Endodermal cell (in vitro differentiated cells): Measurements from ENCODE around the gene F8A3. TPM values are rescaled to one million over a fixed set of nuclear protein-coding genes. Genes with fewer than 3 reads are reported as not detected.

Experiments
- DNase-seq: peaks from one replicate; pipeline ENCODE4 v3.0.0-alpha.2; 2017
- H3K27ac ChIP-seq: 2 replicates; pipeline ENCODE4 v1.5.1; 2013; ENCODE audit warnings: mild to moderate bottlenecking, low read depth, low read length, moderate library complexity
- H3K27me3 ChIP-seq: 2 replicates; pipeline ENCODE4 v1.6.1; 2013; ENCODE audit warnings: mild to moderate bottlenecking, low read length, moderate library complexity; ENCODE audit not compliant: insufficient read depth, control insufficient read depth, poor library complexity, severe bottlenecking
- H3K36me3 ChIP-seq: 2 replicates; pipeline ENCODE4 v1.7.0; 2013; ENCODE audit warnings: mild to moderate bottlenecking, low read length, moderate library complexity; ENCODE audit not compliant: control insufficient read depth, insufficient read depth
- H3K4me1 ChIP-seq: one replicate; pipeline ENCODE4 v1.7.0; 2013; ENCODE audit warnings: low read length; ENCODE audit not compliant: control insufficient read depth, insufficient read depth
- H3K4me3 ChIP-seq: 2 replicates; pipeline ENCODE4 v1.5.1; 2013; ENCODE audit warnings: mild to moderate bottlenecking, low read length, moderate library complexity
- H3K9ac ChIP-seq: 2 replicates; pipeline ENCODE4 v1.6.1; 2013; ENCODE audit warnings: mild to moderate bottlenecking, low read length, moderate library complexity; ENCODE audit not compliant: poor library complexity, severe bottlenecking; ENCODE audit errors: extremely low read depth
- H3K9me3 ChIP-seq: 2 replicates; pipeline ENCODE4 v1.6.1; 2013; ENCODE audit warnings: mild to moderate bottlenecking, low read length, moderate library complexity; ENCODE audit not compliant: control insufficient read depth
- H3K27ac Mint-ChIP-seq: 2 replicates; pipeline ENCODE4 v1.8.0; 2020; ENCODE audit warnings: mixed read lengths
- H3K27me3 Mint-ChIP-seq: 2 replicates; pipeline ENCODE4 v1.8.0; 2021; ENCODE audit warnings: mild to moderate bottlenecking, mixed read lengths; ENCODE audit not compliant: insufficient read depth
- H3K36me3 Mint-ChIP-seq: 2 replicates; pipeline ENCODE4 v1.8.0; 2020; ENCODE audit warnings: low read depth, mixed read lengths
- H3K4me1 Mint-ChIP-seq: 2 replicates; pipeline ENCODE4 v1.8.0; 2020; ENCODE audit warnings: mixed read lengths
- H3K4me3 Mint-ChIP-seq: 2 replicates; pipeline ENCODE4 v1.8.0; 2020; ENCODE audit warnings: mild to moderate bottlenecking, moderate library complexity, mixed read lengths
- H3K9me3 Mint-ChIP-seq: 2 replicates; pipeline ENCODE4 v1.8.0; 2020; ENCODE audit warnings: mild to moderate bottlenecking, mixed read lengths
- WGBS, 2 experiments: methylation state at CpG; one replicate each; pipeline versions ENCODE4 v1.1.5 to v1.1.7; 2013; ENCODE audit warnings: missing lambda C conversion rate in 2 of 2, mixed read lengths in 1 of 2; ENCODE audit not compliant: insufficient coverage in 1 of 2, insufficient read length in 1 of 2; 5-methylcytosine and 5-hydroxymethylcytosine counted together
- microRNA-seq: library from miRNA; unstranded; fragments of <30 nt; microRNA quantifications from one replicate; pipeline ENCODE4 v1.2.0, GENCODE V29; 2020; ENCODE audit warnings: borderline microRNAs expressed
- total RNA-seq, 2 donors: library from RNA; stranded (reverse); fragmentation: NEBNext Ultra II Directional in 1 of 2; extraction: Animal tissue kit (Norgen Biotek cat#: 25700) in 1 of 2; gene quantifications; 2 replicates in 1 of 2; 3 replicates in 1 of 2; pipeline ENCODE4 v1.2.1, GENCODE V29; 2021
- TF ChIP-seq, protein P1 (sequence below): fragments of 200-600 bp; sonication (generic); conservative IDR thresholded peaks from 2 replicates; pipeline ENCODE4 v1.5.0; 2021; ENCODE audit warnings: antibody characterized with exemption, mild to moderate bottlenecking

Gene F8A3
- total RNA-seq, 2 donors from 2014 or later, result 0.29 to 5.4 TPM

DNA sequence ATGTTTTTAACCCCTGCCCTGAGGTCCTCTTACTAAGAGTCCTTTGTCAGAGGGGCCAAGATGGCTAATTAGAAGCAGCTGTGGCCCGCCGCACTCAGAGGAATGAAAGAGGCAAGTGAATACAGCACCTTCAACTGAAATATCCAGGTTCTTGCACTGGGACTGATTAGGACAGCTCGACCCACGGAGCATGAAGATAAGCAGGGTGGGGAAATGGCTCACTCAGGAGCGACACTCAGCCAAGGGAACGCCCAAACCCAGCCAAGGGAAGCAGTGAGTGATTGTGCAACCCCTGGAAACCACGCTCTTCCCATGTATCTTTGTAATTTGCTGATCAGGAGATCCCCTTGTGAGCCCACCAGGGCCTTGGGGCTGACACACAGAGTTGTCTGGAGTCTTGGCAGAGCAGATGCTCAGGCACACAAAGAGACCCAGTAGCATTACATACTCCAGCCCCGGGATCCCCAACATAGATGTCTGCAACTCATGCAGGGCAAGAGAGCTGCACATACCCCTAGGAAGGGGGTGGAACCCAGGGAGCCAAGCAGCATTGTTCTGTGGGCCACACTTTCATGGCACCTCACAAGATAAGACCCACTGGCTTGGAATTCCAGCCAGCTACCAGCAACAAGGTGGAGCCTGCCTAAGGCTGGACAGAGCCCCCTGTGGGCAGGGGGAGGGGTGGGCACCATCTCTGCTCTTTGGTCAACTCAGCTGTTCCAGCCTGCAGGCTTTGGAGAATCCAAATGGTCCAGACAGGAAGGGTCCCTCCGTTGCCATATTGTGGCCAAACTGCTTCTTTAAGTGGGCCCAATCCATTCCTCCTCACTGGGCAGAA, 23.3 kb downstream of the F8A3 start:
- Mint-ChIP-seq H3K4me3 (no peak overlapping the region), H3K4me1 (no peaks in the 10 kb centered on the region), H3K9me3 (peaks cover 83% of the 10 kb centered on the region), H3K36me3 (peaks cover 3% of the 10 kb centered on the region), H3K27ac (no peak overlapping the region), H3K27me3 (no peaks in the 10 kb centered on the region)
- Histone ChIP-seq H3K9ac (no peak overlapping the region), H3K36me3 (no peaks in the 10 kb centered on the region), H3K4me1 (no peaks in the 10 kb centered on the region), H3K27ac (no peak overlapping the region), H3K27me3 (no peaks in the 10 kb centered on the region), H3K4me3 (no peak overlapping the region), H3K9me3 (no peaks in the 10 kb centered on the region)
- TF ChIP-seq, protein P1, sequence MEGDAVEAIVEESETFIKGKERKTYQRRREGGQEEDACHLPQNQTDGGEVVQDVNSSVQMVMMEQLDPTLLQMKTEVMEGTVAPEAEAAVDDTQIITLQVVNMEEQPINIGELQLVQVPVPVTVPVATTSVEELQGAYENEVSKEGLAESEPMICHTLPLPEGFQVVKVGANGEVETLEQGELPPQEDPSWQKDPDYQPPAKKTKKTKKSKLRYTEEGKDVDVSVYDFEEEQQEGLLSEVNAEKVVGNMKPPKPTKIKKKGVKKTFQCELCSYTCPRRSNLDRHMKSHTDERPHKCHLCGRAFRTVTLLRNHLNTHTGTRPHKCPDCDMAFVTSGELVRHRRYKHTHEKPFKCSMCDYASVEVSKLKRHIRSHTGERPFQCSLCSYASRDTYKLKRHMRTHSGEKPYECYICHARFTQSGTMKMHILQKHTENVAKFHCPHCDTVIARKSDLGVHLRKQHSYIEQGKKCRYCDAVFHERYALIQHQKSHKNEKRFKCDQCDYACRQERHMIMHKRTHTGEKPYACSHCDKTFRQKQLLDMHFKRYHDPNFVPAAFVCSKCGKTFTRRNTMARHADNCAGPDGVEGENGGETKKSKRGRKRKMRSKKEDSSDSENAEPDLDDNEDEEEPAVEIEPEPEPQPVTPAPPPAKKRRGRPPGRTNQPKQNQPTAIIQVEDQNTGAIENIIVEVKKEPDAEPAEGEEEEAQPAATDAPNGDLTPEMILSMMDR, result no peak
- DNase-seq, result no peak
- 93% methylated on average over 9 of the region's 9 CpGs; no CpG with 5 or more reads in 1 of the 2 experiments for WGBS, 2 experiments

DNA sequence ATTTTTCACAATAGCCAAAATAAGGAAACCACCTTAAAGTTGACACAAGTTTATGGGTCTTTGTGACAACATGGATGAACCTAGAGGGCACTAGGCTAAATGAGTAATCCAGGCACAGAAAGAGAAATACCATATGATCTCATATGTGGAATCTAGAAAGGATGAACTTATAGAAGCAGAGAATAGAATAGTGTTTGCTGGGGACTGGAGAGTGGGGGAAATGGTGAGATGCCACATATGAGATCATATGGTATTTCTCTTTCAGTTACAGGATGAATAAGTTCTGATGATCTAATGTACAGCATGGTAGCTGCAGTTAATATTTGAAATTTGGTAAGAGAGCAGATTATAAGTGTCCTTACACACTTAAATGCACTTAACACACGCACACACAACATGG, 40.7 kb downstream of the F8A3 start:
- Histone ChIP-seq H3K4me1 (no peaks in the 10 kb centered on the region), H3K27me3 (no peaks in the 10 kb centered on the region), H3K36me3 (no peaks in the 10 kb centered on the region), H3K9ac (no peak overlapping the region), H3K9me3 (no peaks in the 10 kb centered on the region), H3K4me3 (no peak overlapping the region), H3K27ac (no peak overlapping the region)
- WGBS, 2 experiments, result no CpG with 5 or more reads among the region's 1 CpG
- Mint-ChIP-seq H3K9me3 (peaks cover 52% of the 10 kb centered on the region), H3K36me3 (no peaks in the 10 kb centered on the region), H3K4me1 (no peaks in the 10 kb centered on the region), H3K27ac (no peak overlapping the region), H3K27me3 (no peaks in the 10 kb centered on the region), H3K4me3 (no peak overlapping the region)
- TF ChIP-seq, protein P1, result no peak
- no peak for DNase-seq

Small RNA genes within 50 kb of the gene (microRNA-seq; reads per million reads assigned to microRNA genes)
- gene MIR1184-3, result not detected

Other genes with a start within 250 kb of the F8A3 start
- gene VBP1, start 242.2 kb downstream of the F8A3 start, total RNA-seq, result 10 to 100 TPM; 83.5 to 97.0 TPM
- gene RAB39B, start 194.1 kb downstream of the F8A3 start, total RNA-seq, result 1 to 10 TPM; 3.7 to 5.1 TPM
- 1 to 10 TPM in 1 of 2 donors, under 1 TPM in 1; 0.64 to 1.0 TPM for gene CLIC2, start 124.0 kb downstream of the F8A3 start, total RNA-seq
- gene F8A2, start 76.5 kb downstream of the F8A3 start, total RNA-seq, result not detected
- 1 to 10 TPM; 1.2 to 1.5 TPM for gene SPRY3, start 154.0 kb upstream of the F8A3 start, total RNA-seq
- 10 to 100 TPM; 20.5 to 24.1 TPM for gene TMLHE, start 154.3 kb upstream of the F8A3 start, total RNA-seq